IMR-90 (cell line): ENCODE measurements around the gene TSBP1. TPM values are rescaled to one million over a fixed set of nuclear protein-coding genes. Genes with fewer than 3 reads are reported as not detected.

Source experiments
- ATAC-seq: fragments of 200-7000 bp; cut with Tn5 transposase; 2 replicates; pipeline ENCODE4 v1.9.1; 2020; ENCODE audit warnings: low read depth, mild to moderate bottlenecking, moderate library complexity
- BruUV-seq: library from RNA; stranded (reverse); fragments of 400-500 nt; replicated peaks from 2 replicates; lab custom pipeline; 2021; lab: Mats Ljungman, UMichigan
- CTCF ChIA-PET: fragments of 300-600 bp; formaldehyde crosslinking; extraction: SDS; loops from one replicate; lab custom pipeline; 2021; ENCODE audit warnings: antibody characterized with exemption; lab: Yijun Ruan, JAX
- POLR2A ChIA-PET: fragments of 300-600 bp; sonication (Branson Sonifier 250); formaldehyde crosslinking; loops from one replicate; lab custom pipeline; 2022; ENCODE audit warnings: antibody characterized with exemption; ENCODE audit not compliant: unreplicated experiment; lab: Charles Lee
- DNase-seq: peaks from one replicate; pipeline ENCODE4 v3.0.0; 2013
- H2AFZ ChIP-seq: replicated peaks from 2 replicates; pipeline ENCODE3; 2013; ENCODE audit warnings: low read length, mild to moderate bottlenecking; ENCODE audit not compliant: poor library complexity
- H2AK5ac ChIP-seq: 2 replicates; pipeline ENCODE4 v1.6.1; 2013; ENCODE audit warnings: low read depth, low read length, inconsistent platforms
- H2AK9ac ChIP-seq: replicated peaks from 2 replicates; pipeline ENCODE3; 2013; ENCODE audit warnings: mild to moderate bottlenecking, low read depth, low read length, moderate library complexity; ENCODE audit not compliant: poor library complexity
- H2BK120ac ChIP-seq: 2 replicates; pipeline ENCODE4 v1.6.1; 2013; ENCODE audit warnings: low read depth, low read length, inconsistent platforms
- H2BK15ac ChIP-seq: 3 replicates; pipeline ENCODE4 v1.6.1; 2013; ENCODE audit warnings: low read depth, low read length, inconsistent platforms
- H2BK20ac ChIP-seq: 2 replicates; pipeline ENCODE4 v1.6.1; 2013; ENCODE audit warnings: low read depth, mild to moderate bottlenecking, inconsistent platforms, low read length, moderate library complexity
- H2BK5ac ChIP-seq: 2 replicates; pipeline ENCODE4 v1.6.1; 2013; ENCODE audit warnings: mild to moderate bottlenecking, low read depth, low read length, inconsistent platforms; ENCODE audit not compliant: poor library complexity, severe bottlenecking
- H3K14ac ChIP-seq: replicated peaks from 2 replicates; pipeline ENCODE4 v1.6.1; 2013; ENCODE audit warnings: low read depth, low read length, inconsistent platforms
- H3K18ac ChIP-seq: 2 replicates; pipeline ENCODE4 v1.6.1; 2013; ENCODE audit warnings: low read depth, low read length, control low read depth
- H3K23ac ChIP-seq: 2 replicates; pipeline ENCODE4 v1.6.1; 2013; ENCODE audit warnings: low read depth, low read length, inconsistent platforms
- H3K27ac ChIP-seq: 2 replicates; pipeline ENCODE4 v1.5.1; 2013; ENCODE audit warnings: mild to moderate bottlenecking, control low read depth, low read length; ENCODE audit not compliant: insufficient read depth
- H3K27me3 ChIP-seq: 2 replicates; pipeline ENCODE4 v1.6.1; 2013; ENCODE audit warnings: low read length; ENCODE audit not compliant: control insufficient read depth, insufficient read depth
- H3K36me3 ChIP-seq: 2 replicates; pipeline ENCODE4 v1.6.1; 2013; ENCODE audit warnings: low read length, mixed read lengths; ENCODE audit not compliant: control insufficient read depth, insufficient read depth
- H3K4ac ChIP-seq: 2 replicates; pipeline ENCODE4 v1.6.1; 2013; ENCODE audit warnings: low read depth, low read length, inconsistent platforms
- H3K4me1 ChIP-seq: 2 replicates; pipeline ENCODE4 v1.6.1; 2013; ENCODE audit warnings: low read length, mixed read lengths; ENCODE audit not compliant: control insufficient read depth, insufficient read depth
- H3K4me2 ChIP-seq: 2 replicates; pipeline ENCODE4 v1.6.1; 2013; ENCODE audit warnings: low read depth, mild to moderate bottlenecking, control low read depth, low read length, moderate library complexity
- H3K4me3 ChIP-seq: 2 replicates; pipeline ENCODE4 v1.5.1; 2013; ENCODE audit warnings: low read depth, mild to moderate bottlenecking, control low read depth, low read length, moderate library complexity; ENCODE audit not compliant: insufficient read depth
- H3K56ac ChIP-seq: 2 replicates; pipeline ENCODE4 v1.6.1; 2013; ENCODE audit warnings: low read length, inconsistent platforms; ENCODE audit not compliant: insufficient read depth; ENCODE audit errors: extremely low read depth
- H3K79me1 ChIP-seq, 2 experiments: 2 replicates each; pipeline ENCODE4 v1.6.1; 2013; ENCODE audit warnings: low read length in 2 of 2, inconsistent platforms in 1 of 2, low read depth in 1 of 2
- H3K9ac ChIP-seq: 2 replicates; pipeline ENCODE4 v1.6.1; 2013; ENCODE audit warnings: low read depth, low read length, control low read depth
- H3K9me1 ChIP-seq: 2 replicates; pipeline ENCODE4 v1.6.1; 2013; ENCODE audit warnings: low read length, inconsistent platforms; ENCODE audit not compliant: insufficient read depth
- H3K9me3 ChIP-seq: 2 replicates; pipeline ENCODE4 v1.6.1; 2013; ENCODE audit warnings: low read length; ENCODE audit not compliant: control insufficient read depth, insufficient read depth
- H4K20me1 ChIP-seq: 2 replicates; pipeline ENCODE4 v1.6.1; 2013; ENCODE audit warnings: low read length, inconsistent platforms; ENCODE audit not compliant: insufficient read depth
- H4K5ac ChIP-seq: 2 replicates; pipeline ENCODE4 v1.6.1; 2013; ENCODE audit warnings: mild to moderate bottlenecking, low read depth, low read length, control low read depth
- H4K8ac ChIP-seq, 2 experiments: 2 replicates each; pipeline ENCODE4 v1.6.1; 2013; ENCODE audit warnings: low read depth in 2 of 2, low read length in 2 of 2, control low read depth in 1 of 2, inconsistent platforms in 1 of 2
- H4K91ac ChIP-seq: 2 replicates; pipeline ENCODE4 v1.6.1; 2013; ENCODE audit warnings: low read depth, low read length, inconsistent platforms; ENCODE audit not compliant: insufficient read depth
- CEBPB ChIP-seq: IDR thresholded peaks from 2 replicates; pipeline ENCODE4 v1.6.1; 2012; ENCODE audit warnings: low read depth, low read length, improper control_type of control experiment
- CHD1 ChIP-seq: IDR thresholded peaks from 2 replicates; pipeline ENCODE4 v1.6.1; 2012; ENCODE audit warnings: low read depth, low read length, improper control_type of control experiment
- NFE2L2 ChIP-seq: fragments of 150-350 bp; IDR thresholded peaks from 2 replicates; pipeline ENCODE4 v1.6.1; 2016; ENCODE audit warnings: low read depth, mild to moderate bottlenecking, low read length
- WGBS, 2 experiments: methylation state at CpG; one replicate each; pipeline versions ENCODE4 v1.1.5 to v1.1.7; 2013; ENCODE audit warnings: missing lambda C conversion rate in 2 of 2; ENCODE audit not compliant: insufficient read length in 1 of 2; ENCODE audit errors: extremely low coverage in 2 of 2; 5-methylcytosine and 5-hydroxymethylcytosine counted together
- dilution Hi-C: fragments of 300-500 bp; cut with HindIII; formaldehyde crosslinking; loops from one replicate; pipeline ENCODE4 v1.14.3; 2018; ENCODE audit warnings: low sequenced_read_pairs; ENCODE audit not compliant: unreplicated experiment
- in situ Hi-C: fragments of 300-500 bp; cut with MboI; formaldehyde crosslinking; loops from 3 replicates; pipeline ENCODE4 v1.14.3; 2019; ENCODE audit warnings: low sequenced_read_pairs, inconsistent platforms, mixed read lengths
- intact Hi-C: fragments of 100-400 bp; cut with micrococcal nuclease; formaldehyde crosslinking; loops from 2 replicates; pipeline ENCODE4 v1.10.0; 2022
- polyA plus RNA-seq, 3 experiments: library from polyadenylated mRNA; depleted of rRNA; stranded (reverse); fragments of >200 nt; gene quantifications; 2 replicates each; pipeline ENCODE4 v1.2.3, GENCODE V29; 2012; ENCODE audit warnings: low replicate concordance in 1 of 3
- total RNA-seq: library from RNA; depleted of rRNA; stranded (reverse); fragments of >200 nt; gene quantifications from 2 replicates; pipeline ENCODE4 v1.2.3, GENCODE V29; 2012

Gene TSBP1
- total and polyA plus RNA-seq, 2 of the 4 experiments (the other 2 are of a cell fraction) = not detected

DNA sequence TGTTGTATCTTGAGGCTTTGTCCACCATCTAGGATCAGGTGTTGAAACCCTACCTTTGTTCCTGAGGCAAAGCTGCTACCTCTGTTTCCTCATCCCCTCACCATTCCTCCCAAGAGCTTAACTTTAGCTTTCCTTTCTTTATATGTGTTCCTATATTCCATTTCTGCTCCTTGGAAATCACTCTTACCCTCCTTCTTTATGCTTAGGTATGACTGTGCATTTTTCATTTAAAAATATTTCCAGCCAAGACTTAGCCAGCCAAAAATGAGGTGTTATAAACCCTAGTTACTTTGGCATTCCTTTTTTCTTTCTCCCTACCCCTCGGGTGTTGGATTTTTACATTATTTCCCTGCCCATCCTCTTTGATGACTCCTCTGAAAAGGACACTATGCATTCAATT is 57.7 kb downstream of the TSBP1 start:
- ChIA-PET POLR2A (no interaction called here), CTCF (no interaction called here)
- no peak overlapping the region for H3K23ac ChIP-seq
- H3K9me3 ChIP-seq = no peaks in the 10 kb centered on the region
- no peak overlapping the region for H4K8ac ChIP-seq
- no peak overlapping the region for H2AK9ac ChIP-seq
- ATAC-seq (no peak), DNase-seq (no peak)
- no peak overlapping the region for H2BK20ac ChIP-seq
- no peaks in the 10 kb centered on the region for H3K4me1 ChIP-seq
- no peaks in the 10 kb centered on the region for H3K9me1 ChIP-seq
- H3K18ac ChIP-seq = no peak overlapping the region
- H3K27ac ChIP-seq = no peak overlapping the region
- H2BK120ac ChIP-seq = no peak overlapping the region
- no peak overlapping the region for H2BK5ac ChIP-seq
- intact Hi-C loops (no loop called here), in situ Hi-C loops (no loop called here), dilution Hi-C loops (no loop called here)
- BruUV-seq = no TSS peak
- H3K4me3 ChIP-seq = no peak overlapping the region
- no peak overlapping the region for H2BK15ac ChIP-seq
- no peak overlapping the region for H2AFZ ChIP-seq
- TF ChIP-seq CHD1 (no peak), CEBPB (no peak), NFE2L2 (peak; percentile 63)
- H4K91ac ChIP-seq = no peak overlapping the region
- 100% methylated on average over 1 of the region's 1 CpG; no CpG with 5 or more reads in 1 of the 2 experiments for WGBS, 2 experiments
- no peaks in the 10 kb centered on the region for H3K79me1 ChIP-seq
- no peak overlapping the region for H3K56ac ChIP-seq
- H3K9ac ChIP-seq = no peak overlapping the region
- H4K20me1 ChIP-seq = no peaks in the 10 kb centered on the region
- H2AK5ac ChIP-seq = no peak overlapping the region
- no peak overlapping the region for H3K14ac ChIP-seq
- peaks cover 4% of the 10 kb centered on the region for H3K27me3 ChIP-seq
- no peaks in the 10 kb centered on the region for H3K36me3 ChIP-seq
- H4K5ac ChIP-seq = no peak overlapping the region
- no peak overlapping the region for H3K4ac ChIP-seq
- no peak overlapping the region for H3K4me2 ChIP-seq
